ENCODE measurements around the gene PKDREJ. TPM values are rescaled to one million over a fixed set of nuclear protein-coding genes. Genes with fewer than 3 reads are reported as not detected.

The PKDREJ gene
- total RNA-seq, 1 donor from 2014 or later = not detected

DNA sequence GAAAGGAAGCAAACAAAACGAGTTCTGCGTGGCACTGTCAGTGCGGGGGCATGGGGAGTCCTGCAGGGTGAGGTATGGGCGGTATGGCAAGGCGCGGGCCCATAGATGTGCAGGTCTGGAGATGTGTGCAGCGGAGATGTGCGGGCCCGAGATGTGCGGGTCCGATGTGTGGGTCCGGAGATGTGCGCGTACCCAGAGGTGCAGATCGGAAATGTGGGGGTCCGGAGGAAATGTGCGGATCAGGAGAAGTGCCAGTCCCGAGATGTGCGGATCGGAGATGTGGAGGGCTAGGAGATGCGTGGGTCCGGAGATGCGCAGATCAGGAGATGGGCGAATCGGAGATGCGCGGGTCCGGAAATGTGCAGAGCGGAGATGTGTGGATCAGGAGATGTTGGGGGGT, 49.0 kb downstream of the PKDREJ start:
- no peak for DNase-seq
- no peak for ATAC-seq
- intact Hi-C loops (cut with micrococcal nuclease) = no loop called here

DNA sequence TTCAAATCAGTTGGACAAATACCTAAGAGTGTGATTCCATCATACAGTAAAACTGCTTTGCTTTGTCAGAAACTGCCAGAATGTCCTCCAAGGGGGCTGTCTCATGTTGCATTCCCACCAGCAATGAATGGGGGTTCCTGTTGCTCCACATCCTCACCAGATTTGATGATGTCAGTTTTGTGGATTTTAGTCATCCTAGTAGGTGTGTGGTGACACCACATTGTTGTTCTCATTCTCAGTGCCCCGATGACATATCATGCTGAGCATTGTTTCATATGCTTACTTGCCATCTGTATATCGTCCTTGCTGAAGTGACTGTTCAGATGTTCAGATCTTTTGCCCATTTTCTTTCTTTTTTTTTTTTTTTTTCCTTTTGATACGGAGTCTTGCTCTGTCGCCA, 50.1 kb downstream of the PKDREJ start:
- no peak for ATAC-seq
- intact Hi-C loops (cut with micrococcal nuclease) = no loop called here
- no peak for DNase-seq

DNA sequence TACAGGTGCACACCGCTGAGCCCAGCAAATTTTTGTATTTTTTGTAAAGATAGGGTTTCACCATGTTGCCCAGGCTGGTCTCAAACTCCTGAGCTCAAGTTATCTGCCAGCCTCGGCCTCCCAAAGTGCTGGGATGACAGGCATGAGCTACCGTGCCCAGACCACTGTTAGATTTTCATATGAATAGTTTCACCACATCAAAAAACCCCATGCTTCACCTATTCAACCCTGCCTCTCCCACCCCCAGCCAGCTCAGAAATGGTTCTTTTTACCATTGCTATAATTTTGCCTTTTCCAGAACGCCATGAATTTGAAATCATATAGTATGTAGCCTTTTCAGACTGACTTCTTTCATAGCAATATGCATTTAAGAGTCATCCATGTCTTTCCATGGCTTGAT, 50.9 kb downstream of the PKDREJ start:
- intact Hi-C loops (cut with micrococcal nuclease) = no loop called here
- ATAC-seq (no peak), DNase-seq (no peak)

DNA sequence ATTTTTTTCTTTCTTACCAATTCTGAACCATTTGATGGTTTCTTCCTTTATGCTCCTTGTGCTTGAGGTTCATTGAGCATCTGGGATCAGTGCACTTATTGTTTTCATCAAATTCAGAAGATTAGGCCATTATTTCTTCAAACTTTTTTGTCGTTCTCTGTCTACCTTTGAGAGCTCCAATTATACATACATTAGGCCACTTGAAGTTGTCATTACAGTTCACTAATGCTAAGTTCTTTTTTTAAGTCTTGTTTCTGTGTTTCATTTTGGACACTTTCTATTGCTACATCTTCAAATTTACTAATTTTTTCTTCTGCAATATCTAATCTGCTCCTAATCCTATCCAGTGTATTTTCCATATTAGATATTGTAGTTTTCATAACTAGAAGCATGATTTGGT, 53.9 kb downstream of the PKDREJ start:
- intact Hi-C loops (cut with micrococcal nuclease) = no loop called here
- ATAC-seq = no peak
- DNase-seq = no peak

Other genes with a start within 250 kb of the PKDREJ start
- 78.9 TPM for gene PPARA, start 112.8 kb downstream of the PKDREJ start, total RNA-seq
- 6.2 TPM for gene CDPF1, start 13.1 kb downstream of the PKDREJ start, total RNA-seq
- gene TTC38, start 4.7 kb upstream of the PKDREJ start, total RNA-seq = 24.0 TPM
- gene GTSE1, start 33.5 kb upstream of the PKDREJ start, total RNA-seq = 0.45 TPM
- 44.0 TPM for gene TRMU, start 72.4 kb upstream of the PKDREJ start, total RNA-seq